GM21723 (cell line): ENCODE results near the gene ZNF837.

Experiments
- ATAC-seq: cut with Tn5 transposase; IDR thresholded peaks from one replicate; pipeline ENCODE4 v1.9.1; 2021; ENCODE audit warnings: mild to moderate bottlenecking, moderate library complexity; ENCODE audit not compliant: unreplicated experiment

The ZNF837 gene

GRCh38 chr19:58351990-58352755, 28.7 kb downstream of the ZNF837 start:
- ATAC-seq = no peak

- ATAC-seq = no peak
These were observed 29.3 kb downstream of the ZNF837 start for GRCh38 chr19:58351558-58351878.

GRCh38 chr19:58350871-58351557, 29.8 kb downstream of the ZNF837 start:
- ATAC-seq = no peak

GRCh38 chr19:58350001-58350861, 30.6 kb downstream of the ZNF837 start:
- ATAC-seq = no peak

GRCh38 chr19:58349590-58349989, 31.2 kb downstream of the ZNF837 start:
- no peak for ATAC-seq

- peak; percentile 14 for ATAC-seq
These were observed 32.8 kb downstream of the ZNF837 start for GRCh38 chr19:58348080-58348479.

- peak; percentile 88 for ATAC-seq
These were observed 33.6 kb downstream of the ZNF837 start for GRCh38 chr19:58346961-58347929.

- ATAC-seq = no peak
These were observed 35.3 kb downstream of the ZNF837 start for GRCh38 chr19:58345558-58345957.

GRCh38 chr19:58338825-58339558, 41.8 kb downstream of the ZNF837 start:
- ATAC-seq = no peak

- ATAC-seq = no peak
These were observed 42.5 kb downstream of the ZNF837 start for GRCh38 chr19:58338336-58338735.

- ATAC-seq = no peak
These were observed 44.0 kb downstream of the ZNF837 start for GRCh38 chr19:58336820-58337219.

GRCh38 chr19:58336216-58336615, 44.6 kb downstream of the ZNF837 start:
- ATAC-seq = no peak

- no peak for ATAC-seq
These were observed 45.2 kb downstream of the ZNF837 start for GRCh38 chr19:58335630-58336029.

- ATAC-seq = no peak
These were observed 46.1 kb downstream of the ZNF837 start for GRCh38 chr19:58334691-58335249.

- no peak for ATAC-seq
These were observed 48.1 kb downstream of the ZNF837 start for GRCh38 chr19:58332697-58333096.

- no peak for ATAC-seq
These were observed 50.4 kb downstream of the ZNF837 start for GRCh38 chr19:58330458-58330857.

- no peak for ATAC-seq
These were observed 51.8 kb downstream of the ZNF837 start for GRCh38 chr19:58328999-58329398.

- ATAC-seq = peak; percentile 87
These were observed 53.7 kb downstream of the ZNF837 start, which contains the start of gene ZSCAN22 for GRCh38 chr19:58326914-58327726. Gene ZSCAN22, plus strand, starts transcription at chr19:58326994. Its CDS starts 7,809 bp downstream, at chr19:58334803.
